NOMO-1 (cell line): ENCODE results near the gene RAPSN.
A peak's percentile ranks its signal among the peaks of the same experiment; 100 is the strongest.

Source experiments
- DNase-seq, 2 experiments: peaks; one replicate each; lab custom pipeline; 2025; ENCODE audit not compliant: unreplicated experiment in 2 of 2; lab: John Stamatoyannopoulos, UW

Gene RAPSN

GRCh38 chr11:47435687-47436086, 13.2 kb downstream of the RAPSN start:
- no peak for DNase-seq

- no peak for DNase-seq
These were observed 14.7 kb downstream of the RAPSN start for GRCh38 chr11:47434011-47434786.

- DNase-seq: no peak
These were observed 15.8 kb downstream of the RAPSN start for GRCh38 chr11:47433157-47433556.

GRCh38 chr11:47431356-47432083, 17.4 kb downstream of the RAPSN start:
- DNase-seq: no peak

GRCh38 chr11:47430524-47430923, 18.4 kb downstream of the RAPSN start:
- no peak for DNase-seq

GRCh38 chr11:47426062-47426956, 22.6 kb downstream of the RAPSN start, which contains the start of gene PSMC3:
PSMC3 (minus strand) TSS chr11:47426439; CDS start chr11:47426279, 160 bp downstream.
- DNase-seq: peak; percentile 95

- DNase-seq: no peak
These were observed 23.3 kb downstream of the RAPSN start for GRCh38 chr11:47425611-47426010.

GRCh38 chr11:47418454-47419259, 30.3 kb downstream of the RAPSN start:
- DNase-seq: no peak

GRCh38 chr11:47417712-47418111, 31.2 kb downstream of the RAPSN start:
- no peak for DNase-seq

GRCh38 chr11:47415949-47416472, 32.9 kb downstream of the RAPSN start:
- DNase-seq: no peak

- no peak for DNase-seq
These were observed 33.7 kb downstream of the RAPSN start for GRCh38 chr11:47415091-47415854.

GRCh38 chr11:47414685-47415070, 34.3 kb downstream of the RAPSN start:
- DNase-seq: no peak

- DNase-seq: no peak
These were observed 34.8 kb downstream of the RAPSN start for GRCh38 chr11:47413908-47414684.

GRCh38 chr11:47413351-47413750, 35.6 kb downstream of the RAPSN start:
- no peak for DNase-seq

GRCh38 chr11:47411884-47412746, 36.8 kb downstream of the RAPSN start:
- DNase-seq: peak; percentile 24 to 32

GRCh38 chr11:47410370-47411264, 38.3 kb downstream of the RAPSN start:
- no peak for DNase-seq
